Stomach (tissue), 4 donors: ENCODE measurements around the gene SLC37A1.

Source experiments
- CTCF ChIP-seq, 7 experiments: fragments of 450-650 bp in 4 of 7; fragments of 200-600 bp in 3 of 7; sonication (generic) in 3 of 7; IDR thresholded peaks; one replicate each; pipeline ENCODE4 v1.5.1; 2016 to 2019; ENCODE audit warnings: antibody characterized with exemption in 7 of 7, control low read depth in 2 of 7, mild to moderate bottlenecking in 1 of 7
- POLR2AphosphoS5 ChIP-seq, 3 donors: sonication (generic); formaldehyde crosslinking; IDR thresholded peaks; one replicate each; pipeline ENCODE4 v1.6.1; 2016; ENCODE audit warnings: antibody characterized with exemption in 3 of 3

GRCh38 chr21:42616941-42617340, 103.3 kb downstream of the SLC37A1 start:
- TF ChIP-seq CTCF (IDR thresholded peaks at IDR 0.05) = no peak
- no peak for TF ChIP-seq POLR2AphosphoS5 (IDR thresholded peaks at IDR 0.05)
